Measurements from ENCODE around the gene INHA.

The INHA gene

DNA sequence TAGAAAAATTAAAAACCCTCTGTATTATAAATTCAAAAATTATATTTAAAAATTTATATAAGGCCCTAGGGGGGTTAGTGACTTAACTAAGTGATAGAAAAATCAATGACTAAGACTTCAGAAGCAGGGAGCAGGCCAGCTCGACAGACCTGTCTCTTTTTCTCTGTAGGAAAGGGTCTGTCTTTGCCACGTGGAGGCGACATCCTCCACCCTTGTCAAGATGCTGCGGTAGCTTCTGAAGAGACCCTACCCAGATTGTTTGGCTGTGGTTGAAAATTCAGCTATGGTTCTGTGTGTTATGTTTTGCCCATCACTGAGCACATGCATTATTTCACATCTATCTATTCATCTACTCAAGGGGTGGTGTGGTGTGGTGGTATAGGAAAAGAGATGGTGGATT lies 47.1 kb downstream of the INHA start:
- H3F3A ChIP-seq (ENCODE audit: insufficient read depth, low read length) = no peaks in the 10 kb centered on the region
- H3K4me3 ChIP-seq (ENCODE audit: low read length) = no peak overlapping the region
- no peaks in the 10 kb centered on the region for H4K20me1 ChIP-seq (ENCODE audit: insufficient read depth, low read length)
- no peak overlapping the region for H3K27ac ChIP-seq (ENCODE audit: low read length)
- H3K79me2 ChIP-seq (ENCODE audit: low read length) = no peaks in the 10 kb centered on the region
- no peak overlapping the region for H3K9ac ChIP-seq (ENCODE audit: low read length)
- no peaks in the 10 kb centered on the region for H3K36me3 ChIP-seq (replicated peaks; ENCODE audit: insufficient read depth, low read length)
- no peak overlapping the region for H3K4me2 ChIP-seq (ENCODE audit: low read depth, low read length)
- TF ChIP-seq CTCF (IDR thresholded peaks at IDR 0.05; ENCODE audit: low read length) (no peak), EZH2phosphoT487 (IDR thresholded peaks at IDR 0.05; ENCODE audit: low read length) (no peak), EZH2 (optimal IDR thresholded peaks at IDR 0.05; ENCODE audit: low read depth, low read length) (no peak)
- H3K9me3 ChIP-seq (replicated peaks; ENCODE audit: insufficient read depth, low read length) = no peaks in the 10 kb centered on the region
- H3K27me3 ChIP-seq (replicated peaks; ENCODE audit: insufficient read depth, low read length) = peaks cover 16% of the 10 kb centered on the region
- no peaks in the 10 kb centered on the region for H3K9me2 ChIP-seq (replicated peaks; ENCODE audit: insufficient read depth, low read length)
- no peaks in the 10 kb centered on the region for H3K4me1 ChIP-seq (ENCODE audit: low read length)
- H2AFZ ChIP-seq (ENCODE audit: low read length) = no peak overlapping the region
- no peak for DNase-seq

DNA sequence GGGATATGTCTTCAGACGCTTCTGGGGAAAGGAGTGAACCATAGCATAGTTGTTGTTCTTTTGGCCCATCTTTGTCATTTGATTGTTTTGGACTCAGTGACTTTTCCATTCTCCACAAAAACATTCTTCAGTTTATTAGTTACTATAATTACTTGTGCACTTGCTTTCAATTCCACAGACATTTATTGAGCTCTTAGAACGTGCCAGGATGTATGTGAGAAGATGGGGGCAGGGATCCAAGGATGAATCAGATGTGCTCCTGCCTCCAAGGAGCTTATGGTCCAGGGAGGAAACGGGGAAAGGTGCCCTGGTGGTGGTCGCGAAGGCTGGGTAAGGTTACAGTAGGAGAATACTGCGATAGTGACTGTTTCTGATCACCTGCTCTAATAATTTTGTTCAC lies 48.4 kb downstream of the INHA start:
- Histone ChIP-seq H3K79me2 (ENCODE audit: low read length) (no peaks in the 10 kb centered on the region), H2AFZ (ENCODE audit: low read length) (no peak overlapping the region), H3K4me1 (ENCODE audit: low read length) (no peaks in the 10 kb centered on the region), H3K27ac (ENCODE audit: low read length) (no peak overlapping the region), H3K9me3 (replicated peaks; ENCODE audit: insufficient read depth, low read length) (no peaks in the 10 kb centered on the region), H3K9ac (ENCODE audit: low read length) (no peak overlapping the region), H3K4me3 (ENCODE audit: low read length) (no peak overlapping the region), H3K36me3 (replicated peaks; ENCODE audit: insufficient read depth, low read length) (no peaks in the 10 kb centered on the region), H4K20me1 (ENCODE audit: insufficient read depth, low read length) (no peaks in the 10 kb centered on the region), H3K9me2 (replicated peaks; ENCODE audit: insufficient read depth, low read length) (no peaks in the 10 kb centered on the region), H3K27me3 (replicated peaks; ENCODE audit: insufficient read depth, low read length) (peaks cover 24% of the 10 kb centered on the region), H3F3A (ENCODE audit: insufficient read depth, low read length) (no peaks in the 10 kb centered on the region), H3K4me2 (ENCODE audit: low read depth, low read length) (no peak overlapping the region)
- no peak for DNase-seq
- no peak for TF ChIP-seq EZH2 (optimal IDR thresholded peaks at IDR 0.05; ENCODE audit: low read depth, low read length)

- H3F3A ChIP-seq (ENCODE audit: insufficient read depth, low read length) = no peaks in the 10 kb centered on the region
- H3K4me3 ChIP-seq (ENCODE audit: low read length) = no peak overlapping the region
- no peak for DNase-seq
- H3K4me2 ChIP-seq (ENCODE audit: low read depth, low read length) = no peak overlapping the region
- no peak overlapping the region for H3K27ac ChIP-seq (ENCODE audit: low read length)
- TF ChIP-seq EZH2phosphoT487 (IDR thresholded peaks at IDR 0.05; ENCODE audit: low read length) = no peak
- TF ChIP-seq CTCF (IDR thresholded peaks at IDR 0.05; ENCODE audit: low read length) = no peak
- TF ChIP-seq EZH2 (optimal IDR thresholded peaks at IDR 0.05; ENCODE audit: low read depth, low read length) = no peak
- H3K79me2 ChIP-seq (ENCODE audit: low read length) = no peaks in the 10 kb centered on the region
- H3K36me3 ChIP-seq (replicated peaks; ENCODE audit: insufficient read depth, low read length) = no peaks in the 10 kb centered on the region
- H2AFZ ChIP-seq (ENCODE audit: low read length) = no peak overlapping the region
- no peak overlapping the region for H3K9ac ChIP-seq (ENCODE audit: low read length)
- H4K20me1 ChIP-seq (ENCODE audit: insufficient read depth, low read length) = no peaks in the 10 kb centered on the region
- no peaks in the 10 kb centered on the region for H3K4me1 ChIP-seq (ENCODE audit: low read length)
- H3K9me2 ChIP-seq (replicated peaks; ENCODE audit: insufficient read depth, low read length) = no peaks in the 10 kb centered on the region
- H3K9me3 ChIP-seq (replicated peaks; ENCODE audit: insufficient read depth, low read length) = no peaks in the 10 kb centered on the region
- peaks cover 33% of the 10 kb centered on the region for H3K27me3 ChIP-seq (replicated peaks; ENCODE audit: insufficient read depth, low read length)
Observed at GRCh38 chr2:219621935-219622334, 49.8 kb downstream of the INHA start.

GRCh38 chr2:219622472-219622871 lies 50.4 kb downstream of the INHA start:
- Histone ChIP-seq H3F3A (ENCODE audit: insufficient read depth, low read length) (no peaks in the 10 kb centered on the region), H2AFZ (ENCODE audit: low read length) (no peak overlapping the region), H3K9me2 (replicated peaks; ENCODE audit: insufficient read depth, low read length) (no peaks in the 10 kb centered on the region), H3K79me2 (ENCODE audit: low read length) (no peaks in the 10 kb centered on the region), H3K27me3 (replicated peaks; ENCODE audit: insufficient read depth, low read length) (peaks cover 35% of the 10 kb centered on the region), H3K4me2 (ENCODE audit: low read depth, low read length) (no peak overlapping the region), H3K4me3 (ENCODE audit: low read length) (no peak overlapping the region), H3K27ac (ENCODE audit: low read length) (no peak overlapping the region), H3K9me3 (replicated peaks; ENCODE audit: insufficient read depth, low read length) (no peaks in the 10 kb centered on the region), H4K20me1 (ENCODE audit: insufficient read depth, low read length) (no peaks in the 10 kb centered on the region), H3K36me3 (replicated peaks; ENCODE audit: insufficient read depth, low read length) (no peaks in the 10 kb centered on the region), H3K9ac (ENCODE audit: low read length) (no peak overlapping the region), H3K4me1 (ENCODE audit: low read length) (no peaks in the 10 kb centered on the region)
- no peak for TF ChIP-seq CTCF (IDR thresholded peaks at IDR 0.05; ENCODE audit: low read length)
- DNase-seq = no peak
